ENCODE data around the gene TCHHL1. TPM values are rescaled to one million over a fixed set of nuclear protein-coding genes. Genes with fewer than 3 reads are reported as not detected.

TCHHL1 gene
- total and polyA plus RNA-seq, 10 of the 15 experiments (the other 5 are each of a cell fraction or from before 2014, with no cell fraction given) = not detected

DNA sequence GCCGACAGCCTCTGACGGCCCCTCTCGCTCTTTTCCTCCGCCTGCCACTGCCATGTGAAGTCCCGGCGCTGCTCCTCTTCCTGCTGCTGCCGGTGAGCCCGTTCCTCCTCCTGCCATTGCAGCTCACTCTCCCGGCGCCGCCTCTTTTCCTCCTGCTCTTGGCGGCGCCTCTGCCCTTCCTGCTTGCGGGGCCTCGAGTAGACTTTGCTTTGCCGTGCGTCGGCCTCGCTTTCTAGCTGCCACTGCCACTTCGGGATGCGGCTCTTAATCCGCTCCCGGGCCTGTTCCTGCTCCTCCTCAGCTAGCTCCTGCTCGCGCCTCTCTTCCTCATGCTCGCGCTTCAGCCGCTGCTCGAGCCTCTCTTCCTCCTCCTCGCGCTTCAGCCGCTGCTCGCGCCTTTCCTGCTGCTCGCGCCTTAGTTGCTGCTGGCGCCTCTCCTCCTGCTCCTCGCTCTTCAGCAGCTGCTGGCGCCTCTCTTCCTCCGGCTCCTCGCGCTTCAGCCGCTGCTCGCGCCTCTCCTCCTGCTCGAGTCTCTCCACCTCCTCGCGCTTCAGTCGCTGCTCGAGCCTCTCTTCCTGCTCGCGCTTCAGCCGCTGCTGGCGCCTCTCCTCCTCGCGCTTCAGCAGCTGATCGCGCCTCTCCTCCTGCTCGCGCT is 22.1 kb upstream of the TCHHL1 start:
- Histone ChIP-seq H3K9ac (ENCODE audit: control insufficient read depth, insufficient read depth, low read length) (no peak overlapping the region), H4K20me1 (ENCODE audit: control insufficient read depth, insufficient read depth) (no peaks in the 10 kb centered on the region; the same call in 1 of the 2 replicates), H3K79me2 (ENCODE audit: control insufficient read depth, insufficient read depth, low read length) (no peaks in the 10 kb centered on the region), H3K4me1 (ENCODE audit: control insufficient read depth, insufficient read depth, low read length) (peaks cover 5% of the 10 kb centered on the region), H3K27ac (ENCODE audit: control insufficient read depth, insufficient read depth) (no peak overlapping the region), H3K27me3 (replicated peaks in 1 of 2; ENCODE audit: control insufficient read depth in 2 of 2, insufficient read depth in 2 of 2, low read length in 1 of 2) (peaks cover 19 to 42% of the 10 kb centered on the region in 2 experiments), H3K4me2 (ENCODE audit: control insufficient read depth, insufficient read depth) (peak overlapping the region; percentile 66), H2AFZ (ENCODE audit: control insufficient read depth, low read depth, low read length) (peak overlapping the region; percentile 48), H3K9me3 (replicated peaks; ENCODE audit: control insufficient read depth, insufficient read depth, low read length) (no peaks in the 10 kb centered on the region; the same call in 2 of the 3 replicates), H3K4me3 (peak overlapping the region; percentile 44; the same call in 1 of the 2 replicates), H3K36me3 (ENCODE audit: control insufficient read depth in 2 of 2, insufficient read depth in 2 of 2, low read length in 1 of 2) (no peaks in the 10 kb centered on the region)
- intact Hi-C loops (cut with micrococcal nuclease; ENCODE audit: unreplicated experiment) = no loop called here
- WGBS (ENCODE audit: insufficient coverage, insufficient replicate concordance, low lambda C conversion rate, missing lambda C conversion rate) = 5% methylated on average over 60 of the region's 60 CpGs
- ChIA-PET RAD21 (ENCODE audit: unreplicated experiment) (no interaction called here), SMC1A (ENCODE audit: uncharacterized antibody, unreplicated experiment) (no interaction called here), POLR2A (no interaction called here), CTCF (no interaction called here)
- TF ChIP-seq HDAC6 (IDR thresholded peaks at IDR 0.05; ENCODE audit: unreplicated experiment) = peak; percentile 11
- peak; percentile 70 for TF ChIP-seq SUZ12 (IDR thresholded peaks at IDR 0.05; ENCODE audit: unreplicated experiment)
- no peak for TF ChIP-seq SREBF2 (IDR thresholded peaks at IDR 0.05; ENCODE audit: low read length)
- FAIRE-seq = no peak
- ATAC-seq = no peak
- DNase-seq (ENCODE audit: low read depth, low spot score) = no peak
- in situ Hi-C loops (cut with MboI) = no loop called here
- no TSS peak for BruUV-seq (replicated peaks)

DNA sequence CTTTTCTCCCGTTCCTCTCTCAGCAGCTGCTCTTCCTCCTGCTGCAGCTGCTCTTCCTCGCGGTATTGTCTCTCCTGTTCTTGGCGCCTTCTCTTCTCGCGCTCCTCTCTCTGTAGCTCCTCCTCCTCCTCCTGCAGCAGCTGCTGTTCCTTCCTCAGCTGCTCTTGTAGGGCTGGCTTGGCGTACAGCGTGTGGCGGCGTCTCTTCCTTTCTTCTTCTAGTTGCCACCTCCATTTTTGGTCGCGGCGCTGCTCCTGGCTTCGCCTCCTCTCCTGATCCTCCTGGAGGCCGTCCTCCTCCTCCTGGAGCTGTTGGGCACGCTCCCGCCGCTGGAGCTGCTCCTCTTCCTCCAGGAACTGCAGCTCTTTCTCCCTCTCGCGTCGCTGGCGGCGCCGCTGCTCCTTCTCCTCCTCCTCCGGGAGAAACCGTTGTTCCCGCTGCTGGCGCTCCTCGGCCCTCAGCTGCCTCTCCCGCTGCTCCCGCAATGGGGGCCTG is 21.5 kb upstream of the TCHHL1 start:
- intact Hi-C loops (cut with micrococcal nuclease; ENCODE audit: unreplicated experiment) = no loop called here
- Histone ChIP-seq H3K4me2 (ENCODE audit: control insufficient read depth, insufficient read depth) (no peak overlapping the region), H3K9me3 (replicated peaks; ENCODE audit: control insufficient read depth, insufficient read depth, low read length) (no peaks in the 10 kb centered on the region; the same call in 2 of the 3 replicates), H3K27ac (ENCODE audit: control insufficient read depth, insufficient read depth) (no peak overlapping the region), H2AFZ (ENCODE audit: control insufficient read depth, low read depth, low read length) (no peak overlapping the region), H3K4me3 (no peak overlapping the region), H3K4me1 (ENCODE audit: control insufficient read depth, insufficient read depth, low read length) (peaks cover 5% of the 10 kb centered on the region), H3K36me3 (ENCODE audit: control insufficient read depth in 2 of 2, insufficient read depth in 2 of 2, low read length in 1 of 2) (no peaks in the 10 kb centered on the region), H3K9ac (ENCODE audit: control insufficient read depth, insufficient read depth, low read length) (no peak overlapping the region), H3K79me2 (ENCODE audit: control insufficient read depth, insufficient read depth, low read length) (no peaks in the 10 kb centered on the region), H3K27me3 (replicated peaks in 1 of 2; ENCODE audit: control insufficient read depth in 2 of 2, insufficient read depth in 2 of 2, low read length in 1 of 2) (peaks cover 19 to 42% of the 10 kb centered on the region in 2 experiments), H4K20me1 (ENCODE audit: control insufficient read depth, insufficient read depth) (no peaks in the 10 kb centered on the region; the same call in 1 of the 2 replicates)
- ChIA-PET CTCF (interaction anchor here (0.7 kb wide), 1 partner anchor 116 kb away, joined by 3 read pairs; no protein-coding TSS in a partner anchor), RAD21 (ENCODE audit: unreplicated experiment) (no interaction called here), SMC1A (ENCODE audit: uncharacterized antibody, unreplicated experiment) (no interaction called here), POLR2A (no interaction called here)
- in situ Hi-C loops (cut with MboI) = no loop called here
- no peak for DNase-seq (ENCODE audit: low read depth, low spot score)
- FAIRE-seq = no peak
- no TSS peak for BruUV-seq (replicated peaks)
- WGBS (ENCODE audit: insufficient coverage, insufficient replicate concordance, low lambda C conversion rate, missing lambda C conversion rate) = 2% methylated on average over 26 of the region's 31 CpGs
- ATAC-seq = no peak
- no peak for TF ChIP-seq BHLHE40 (IDR thresholded peaks at IDR 0.05; ENCODE audit: borderline replicate concordance in 1 of 2, low read depth in 2 of 2, low read length in 1 of 2)
